ENCODE data around the gene MEGF11. TPM values are rescaled to one million over a fixed set of nuclear protein-coding genes. Genes with fewer than 3 reads are reported as not detected.

MEGF11 gene
- total RNA-seq, 1 experiment from 2014 or later: 2.3 TPM

- ChIA-PET CTCF (no interaction called here), RAD21 (ENCODE audit: low non-redundant PET in 1 of 2, low total read pairs in 2 of 2, uncharacterized antibody in 2 of 2, unreplicated experiment in 2 of 2) (no interaction called here), POLR2A (interaction anchor here (0.7 to 1.2 kb wide), 2 partner anchors 10 to 70 kb away, joined by 3 to 4 read pairs; no protein-coding TSS in a partner anchor)
- H3K79me2 ChIP-seq (ENCODE audit: insufficient read depth, low read length): no peaks in the 10 kb centered on the region
- no peaks in the 10 kb centered on the region for H4K20me1 ChIP-seq (ENCODE audit: insufficient read depth)
- DNase-seq (ENCODE audit: low read depth, low spot score) (no peak), ATAC-seq (no peak)
- H3K4me3 ChIP-seq (replicated peaks in 1 of 2; ENCODE audit: low read depth in 1 of 2, low read length in 2 of 2): no peak overlapping the region
- H3K9me2 ChIP-seq (ENCODE audit: insufficient read depth): no peaks in the 10 kb centered on the region
- H3K9ac ChIP-seq (ENCODE audit: low read length): no peak overlapping the region
- TF ChIP-seq TCF7L2 (IDR thresholded peaks at IDR 0.05; ENCODE audit: borderline replicate concordance, extremely low read depth, insufficient read depth, insufficient read length) (no peak), EZH2 (IDR thresholded peaks at IDR 0.05) (no peak), REST (IDR thresholded peaks at IDR 0.05; ENCODE audit: low read depth) (no peak), EZH2phosphoT487 (IDR thresholded peaks at IDR 0.05; ENCODE audit: borderline replicate concordance) (no peak), JUND (IDR thresholded peaks at IDR 0.05) (no peak), CTCF (IDR thresholded peaks at IDR 0.05 in 2 of 3, conservative IDR thresholded peaks at IDR 0.05 in 1 of 3; ENCODE audit: borderline replicate concordance in 1 of 3, insufficient read depth in 1 of 3, low read depth in 2 of 3, low read length in 2 of 3) (no peak), POLR2AphosphoS5 (IDR thresholded peaks at IDR 0.05; ENCODE audit: low read depth, low read length) (no peak), EGR1 (IDR thresholded peaks at IDR 0.05; ENCODE audit: low read depth) (no peak)
- H3K4me2 ChIP-seq (ENCODE audit: low read length): no peak overlapping the region
- no peak overlapping the region for H2AFZ ChIP-seq (ENCODE audit: low read depth, low read length, poor library complexity, severe bottlenecking)
- H3K27ac ChIP-seq (ENCODE audit: low read depth, low read length): no peak overlapping the region
- peaks cover 0 to 7% of the 10 kb centered on the region in 2 experiments; a peak in 2 of 4 replicates for H3K4me1 ChIP-seq (ENCODE audit: control insufficient read depth in 1 of 2, insufficient read depth in 2 of 2, low read length in 2 of 2)
- no peaks in the 10 kb centered on the region for H3K27me3 ChIP-seq (ENCODE audit: insufficient read depth, low read length)
- H3K9me3 ChIP-seq (ENCODE audit: control insufficient read depth in 1 of 2, insufficient read depth in 1 of 2, low read depth in 1 of 2, low read length in 2 of 2): no peaks in the 10 kb centered on the region
- BruUV-seq (replicated peaks): no TSS peak
- H3K36me3 ChIP-seq (ENCODE audit: control insufficient read depth in 1 of 2, insufficient read depth in 2 of 2, low read length in 2 of 2): no peaks in the 10 kb centered on the region
- intact Hi-C loops (cut with micrococcal nuclease): no loop called here
Measured at GRCh38 chr15:65949011-65949410, 304.5 kb downstream of the MEGF11 start.
